DOHH2 (cell line): ENCODE results near the gene QTRT2.
A peak's percentile ranks its signal among the peaks of the same experiment; 100 is the strongest.

ENCODE experiments used
- H3F3A ChIP-seq: fragments of 200-600 bp; sonication (generic), shearing (Covaris generic); 2 replicates; pipeline ENCODE4 v1.6.0; 2016; ENCODE audit warnings: antibody characterized with exemption, mild to moderate bottlenecking; ENCODE audit not compliant: control insufficient read depth, insufficient read depth
- H3K27ac ChIP-seq: fragments of 200-600 bp; sonication (generic); 2 replicates; pipeline ENCODE4 v1.5.1; 2014; ENCODE audit warnings: low read depth, mild to moderate bottlenecking, low read length, moderate library complexity
- H3K27me3 ChIP-seq: fragments of 200-600 bp; sonication (generic); 2 replicates; pipeline ENCODE4 v1.6.1; 2014; ENCODE audit warnings: mild to moderate bottlenecking, low read length, mixed read lengths; ENCODE audit not compliant: control insufficient read depth
- H3K36me3 ChIP-seq: fragments of 200-600 bp; sonication (generic); 2 replicates; pipeline ENCODE4 v1.6.1; 2014; ENCODE audit warnings: mild to moderate bottlenecking, low read length, moderate library complexity, mixed read lengths; ENCODE audit not compliant: control insufficient read depth
- H3K4me1 ChIP-seq: fragments of 200-600 bp; sonication (generic); 2 replicates; pipeline ENCODE4 v1.6.1; 2014; ENCODE audit warnings: mild to moderate bottlenecking, low read length, mixed read lengths; ENCODE audit not compliant: control insufficient read depth
- H3K4me2 ChIP-seq: fragments of 200-600 bp; sonication (generic); 2 replicates; pipeline ENCODE4 v1.6.0; 2014; ENCODE audit warnings: mild to moderate bottlenecking, low read length, moderate library complexity
- H3K4me3 ChIP-seq: fragments of 200-600 bp; sonication (generic); 2 replicates; pipeline ENCODE4 v1.5.1; 2014; ENCODE audit warnings: mild to moderate bottlenecking, low read length, mixed read lengths
- H3K79me2 ChIP-seq: fragments of 200-600 bp; sonication (generic); 2 replicates; pipeline ENCODE4 v1.6.1; 2014; ENCODE audit warnings: mild to moderate bottlenecking, low read length, mixed read lengths; ENCODE audit not compliant: control insufficient read depth
- H3K9me2 ChIP-seq: fragments of 200-600 bp; sonication (generic); replicated peaks from 2 replicates; pipeline ENCODE4 v1.6.1; 2014; ENCODE audit warnings: mild to moderate bottlenecking, low read length, mixed read lengths; ENCODE audit not compliant: control insufficient read depth
- H3K9me3 ChIP-seq: fragments of 200-600 bp; sonication (generic); 2 replicates; pipeline ENCODE4 v1.6.1; 2014; ENCODE audit warnings: antibody characterized with exemption, low read length, mixed read lengths; ENCODE audit not compliant: control insufficient read depth, insufficient read depth
- H4K20me1 ChIP-seq: fragments of 200-600 bp; sonication (generic); 2 replicates; pipeline ENCODE4 v1.6.0; 2014; ENCODE audit warnings: low read depth, mild to moderate bottlenecking, antibody characterized with exemption, low read length, moderate library complexity; ENCODE audit not compliant: control insufficient read depth, insufficient read depth
- CTCF ChIP-seq: fragments of 200-600 bp; sonication (generic); IDR thresholded peaks from one replicate; pipeline ENCODE4 v1.5.1; 2014; ENCODE audit warnings: antibody characterized with exemption, mild to moderate bottlenecking, low read depth, low read length; ENCODE audit not compliant: poor library complexity, severe bottlenecking
- EZH2phosphoT487 ChIP-seq: fragments of 200-600 bp; sonication (generic); IDR thresholded peaks from 2 replicates; pipeline ENCODE4 v1.6.1; 2017; ENCODE audit warnings: borderline replicate concordance, mild to moderate bottlenecking, antibody characterized with exemption, low read length, moderate library complexity, mixed read lengths

QTRT2 gene

GRCh38 chr3:114052216-114052615 lies 4.3 kb upstream of the QTRT2 start:
- Histone ChIP-seq H4K20me1 (no peaks in the 10 kb centered on the region), H3K4me3 (no peak overlapping the region), H3K36me3 (no peaks in the 10 kb centered on the region; the same call in 1 of the 2 replicates), H3K27me3 (no peaks in the 10 kb centered on the region), H3K27ac (no peak overlapping the region), H3K79me2 (peaks cover 7% of the 10 kb centered on the region), H3K9me2 (no peaks in the 10 kb centered on the region), H3K4me2 (no peak overlapping the region), H3K4me1 (peaks cover 8% of the 10 kb centered on the region), H3F3A (no peaks in the 10 kb centered on the region), H3K9me3 (no peaks in the 10 kb centered on the region)
- no peak for TF ChIP-seq EZH2phosphoT487
- no peak for TF ChIP-seq CTCF

- H4K20me1 ChIP-seq = peaks cover 4% of the 10 kb centered on the region; the same call in 1 of the 2 replicates
- H3K36me3 ChIP-seq = peaks cover 35% of the 10 kb centered on the region
- no peaks in the 10 kb centered on the region for H3K9me2 ChIP-seq
- H3K27me3 ChIP-seq = no peaks in the 10 kb centered on the region
- peak overlapping the region; percentile 75 for H3K4me2 ChIP-seq
- H3F3A ChIP-seq = no peaks in the 10 kb centered on the region
- peak overlapping the region; percentile 76 for H3K4me3 ChIP-seq
- peaks cover 55% of the 10 kb centered on the region for H3K79me2 ChIP-seq
- H3K4me1 ChIP-seq = peaks cover 43% of the 10 kb centered on the region
- no peaks in the 10 kb centered on the region for H3K9me3 ChIP-seq
- no peak for TF ChIP-seq EZH2phosphoT487
- no peak for TF ChIP-seq CTCF
- peak overlapping the region; percentile 42 for H3K27ac ChIP-seq
Measured at GRCh38 chr3:114057011-114057347, 442 bp downstream of the QTRT2 start.

- H3K27me3 ChIP-seq = no peaks in the 10 kb centered on the region
- H3K79me2 ChIP-seq = peaks cover 70% of the 10 kb centered on the region
- H3K36me3 ChIP-seq = peaks cover 39% of the 10 kb centered on the region
- H3K27ac ChIP-seq = no peak overlapping the region
- peak overlapping the region; percentile 75 for H3K4me2 ChIP-seq
- peaks cover 43% of the 10 kb centered on the region for H3K4me1 ChIP-seq
- H3K9me3 ChIP-seq = no peaks in the 10 kb centered on the region
- H4K20me1 ChIP-seq = peaks cover 4% of the 10 kb centered on the region; the same call in 1 of the 2 replicates
- TF ChIP-seq EZH2phosphoT487 (no peak), CTCF (no peak)
- H3K9me2 ChIP-seq = no peaks in the 10 kb centered on the region
- peak overlapping the region; percentile 76 for H3K4me3 ChIP-seq
- no peaks in the 10 kb centered on the region for H3F3A ChIP-seq
Measured at GRCh38 chr3:114058646-114059045, 2.1 kb downstream of the QTRT2 start.
